Measurements from ENCODE around the gene SLC3A2.
"Not testable (repeated sequence)": the region's sequence is repeated elsewhere in the genome, so short reads cannot be mapped to it uniquely, and the experiment has no call there.

SLC3A2 gene

DNA sequence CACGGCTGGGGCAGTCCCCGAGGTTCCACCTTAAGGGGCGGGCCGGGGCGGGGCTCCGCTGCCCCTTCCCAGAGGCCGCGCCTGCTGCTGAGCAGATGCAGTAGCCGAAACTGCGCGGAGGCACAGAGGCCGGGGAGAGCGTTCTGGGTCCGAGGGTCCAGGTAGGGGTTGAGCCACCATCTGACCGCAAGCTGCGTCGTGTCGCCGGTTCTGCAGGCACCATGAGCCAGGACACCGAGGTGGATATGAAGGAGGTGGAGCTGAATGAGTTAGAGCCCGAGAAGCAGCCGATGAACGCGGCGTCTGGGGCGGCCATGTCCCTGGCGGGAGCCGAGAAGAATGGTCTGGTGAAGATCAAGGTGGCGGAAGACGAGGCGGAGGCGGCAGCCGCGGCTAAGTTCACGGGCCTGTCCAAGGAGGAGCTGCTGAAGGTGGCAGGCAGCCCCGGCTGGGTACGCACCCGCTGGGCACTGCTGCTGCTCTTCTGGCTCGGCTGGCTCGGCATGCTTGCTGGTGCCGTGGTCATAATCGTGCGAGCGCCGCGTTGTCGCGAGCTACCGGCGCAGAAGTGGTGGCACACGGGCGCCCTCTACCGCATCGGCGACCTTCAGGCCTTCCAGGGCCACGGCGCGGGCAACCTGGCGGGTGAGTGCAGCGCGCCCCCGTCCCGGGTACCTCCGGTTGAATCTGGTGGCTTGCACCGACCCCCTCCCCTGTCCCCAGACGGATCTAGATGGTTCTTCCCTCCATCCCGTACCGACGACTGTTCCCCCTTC is at the start of gene SLC3A2:
TSS of gene SLC3A2 (plus strand) at position 94 of the 776 bp plus-strand sequence. CDS start at position 222, 128 bp downstream.
- peak; percentile 82 for DNase-seq (ENCODE audit: low read depth)

DNA sequence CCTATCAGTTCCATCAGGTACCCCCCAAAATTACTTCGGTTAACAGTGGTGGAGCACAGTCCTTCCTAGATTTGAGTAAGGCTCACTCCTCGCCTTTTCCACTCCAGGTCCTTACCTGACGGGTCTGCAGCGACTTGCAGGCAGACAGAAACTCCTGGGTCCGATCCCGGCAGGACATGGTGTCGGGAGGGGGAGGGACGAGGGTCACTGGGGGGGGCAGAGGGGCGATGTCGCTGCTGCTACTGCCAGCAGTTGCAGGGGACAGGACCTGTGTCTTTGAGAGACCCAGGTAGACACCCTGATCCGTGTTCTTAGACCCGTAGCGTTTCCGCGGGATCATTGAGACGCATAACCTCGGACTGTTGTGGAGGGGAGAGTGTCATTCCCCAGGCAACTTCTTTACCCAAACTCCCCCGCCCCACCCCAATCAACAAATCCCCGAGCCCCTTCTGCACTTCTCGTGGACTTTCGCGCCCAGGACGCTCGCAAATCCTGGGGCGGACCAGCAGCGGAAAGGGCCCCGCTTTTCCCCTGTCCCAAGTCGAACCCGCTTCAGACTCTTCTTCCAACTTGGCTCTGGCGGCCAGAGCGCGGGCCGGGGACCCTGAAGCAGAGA is 49.7 kb upstream of the SLC3A2 start:
- no peak for DNase-seq (ENCODE audit: low read depth)

DNA sequence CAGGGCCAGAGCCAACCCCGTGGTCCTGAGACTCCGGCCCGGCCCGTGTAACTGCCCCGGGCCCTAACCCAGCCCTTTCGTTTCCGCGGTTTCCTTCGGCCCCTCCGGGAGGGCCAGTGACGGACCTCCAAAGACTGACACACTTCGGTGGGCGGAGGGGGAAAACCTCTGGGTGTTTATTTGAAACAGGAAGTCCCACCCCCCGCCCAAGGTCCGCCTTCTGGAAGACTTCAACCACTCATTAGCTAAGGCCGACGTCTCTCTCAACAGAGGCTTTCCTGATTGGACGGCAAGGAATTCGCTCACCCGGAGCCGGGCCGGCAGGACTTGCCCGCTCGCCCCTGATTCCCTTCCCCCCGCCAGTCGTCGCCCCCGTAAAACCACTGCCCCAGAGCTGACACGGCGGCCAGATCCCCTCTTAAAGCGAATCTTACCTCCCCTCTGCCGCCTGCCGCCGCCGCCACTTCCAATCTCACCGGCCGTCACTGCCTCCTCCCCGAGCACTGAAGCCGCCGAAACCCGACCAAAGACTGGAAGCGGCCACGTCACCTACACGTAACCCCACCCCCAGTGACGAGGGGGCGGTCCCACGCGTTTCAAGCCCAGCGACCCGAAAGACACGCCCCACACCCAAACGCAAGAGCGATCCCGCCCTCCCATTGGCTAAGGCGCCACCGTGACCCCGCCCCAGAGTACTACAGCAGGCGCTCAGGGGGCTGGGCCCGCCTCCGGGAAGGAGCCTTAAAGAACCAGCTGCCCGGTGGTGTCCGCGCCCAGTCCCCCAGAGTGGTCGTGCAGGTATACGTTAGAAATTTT is 49.0 kb upstream of the SLC3A2 start, which contains the start of gene STX5:
TSS of gene STX5 (minus strand) at position 532 of the 816 bp plus-strand sequence. CDS start 808 bp downstream, outside the sequence.
- peak; percentile 89 for DNase-seq (ENCODE audit: low read depth)

DNA sequence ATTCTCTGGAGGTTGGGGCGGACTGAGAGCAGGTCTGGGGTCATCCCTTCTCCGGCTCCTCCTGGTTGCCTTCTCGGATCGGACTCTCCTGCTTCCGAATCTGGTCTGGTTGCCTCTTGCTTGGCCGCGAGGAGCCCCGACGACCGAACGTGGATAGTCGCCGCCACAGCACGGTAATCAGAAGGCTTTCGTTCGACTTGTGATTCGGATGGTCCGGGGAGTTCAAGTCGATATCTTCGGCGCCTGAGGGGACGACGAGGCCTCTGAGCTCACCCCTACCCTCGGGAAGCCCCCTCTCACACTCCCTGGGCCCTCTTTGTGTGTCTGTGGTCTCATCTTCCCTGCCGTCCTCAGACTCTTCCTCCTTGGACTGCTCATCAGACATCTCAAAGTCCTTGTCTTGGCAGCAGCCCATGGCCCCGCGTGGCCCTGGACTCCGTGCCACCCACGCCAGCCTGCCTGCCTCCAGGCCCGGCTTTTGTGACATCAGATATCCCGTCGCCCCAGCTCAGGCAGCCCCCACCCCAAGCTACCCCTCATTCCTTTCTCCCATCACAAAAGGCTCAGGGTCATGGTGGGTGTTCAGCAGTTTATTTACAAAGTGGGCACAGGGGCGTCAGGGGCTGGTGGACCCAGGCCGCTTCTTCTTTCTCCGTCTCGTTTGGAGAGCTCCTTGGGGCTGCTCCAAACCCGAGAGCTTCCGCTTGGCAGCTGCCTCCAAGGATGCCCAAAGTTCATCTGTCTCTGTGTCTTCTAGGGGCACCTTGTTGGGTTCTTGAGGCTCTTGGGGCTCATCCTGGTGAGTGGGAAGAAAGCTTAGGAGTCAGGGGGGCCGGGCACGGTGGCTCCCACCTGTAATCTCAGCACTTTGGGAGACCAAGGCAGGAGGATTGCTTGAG is 48.1 kb upstream of the SLC3A2 start, which contains the start of gene TEX54:
TSS of gene TEX54 (minus strand) at position 506 of the 899 bp plus-strand sequence.
- DNase-seq (ENCODE audit: low read depth) = no peak

DNA sequence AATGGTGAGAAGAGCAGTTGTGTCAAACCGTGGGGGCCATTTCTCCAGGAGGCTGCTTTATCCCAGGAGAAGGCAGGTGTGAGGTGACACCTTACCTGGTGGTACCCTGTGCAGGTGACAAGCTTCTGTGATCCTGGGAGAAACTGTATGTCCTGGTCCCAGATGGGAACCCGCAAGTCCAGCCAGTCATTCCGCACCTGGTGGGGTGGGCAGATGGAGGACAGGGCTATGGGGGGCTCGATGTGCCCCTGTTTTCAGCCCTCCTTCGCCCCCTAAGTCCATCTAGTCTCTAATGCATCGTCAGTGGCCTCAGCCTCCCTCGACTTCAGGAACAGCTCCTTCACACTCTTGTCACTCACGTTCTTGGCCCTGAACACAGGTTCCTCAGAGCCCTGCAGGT is 45.4 kb upstream of the SLC3A2 start:
- no peak for DNase-seq (ENCODE audit: low read depth)

DNA sequence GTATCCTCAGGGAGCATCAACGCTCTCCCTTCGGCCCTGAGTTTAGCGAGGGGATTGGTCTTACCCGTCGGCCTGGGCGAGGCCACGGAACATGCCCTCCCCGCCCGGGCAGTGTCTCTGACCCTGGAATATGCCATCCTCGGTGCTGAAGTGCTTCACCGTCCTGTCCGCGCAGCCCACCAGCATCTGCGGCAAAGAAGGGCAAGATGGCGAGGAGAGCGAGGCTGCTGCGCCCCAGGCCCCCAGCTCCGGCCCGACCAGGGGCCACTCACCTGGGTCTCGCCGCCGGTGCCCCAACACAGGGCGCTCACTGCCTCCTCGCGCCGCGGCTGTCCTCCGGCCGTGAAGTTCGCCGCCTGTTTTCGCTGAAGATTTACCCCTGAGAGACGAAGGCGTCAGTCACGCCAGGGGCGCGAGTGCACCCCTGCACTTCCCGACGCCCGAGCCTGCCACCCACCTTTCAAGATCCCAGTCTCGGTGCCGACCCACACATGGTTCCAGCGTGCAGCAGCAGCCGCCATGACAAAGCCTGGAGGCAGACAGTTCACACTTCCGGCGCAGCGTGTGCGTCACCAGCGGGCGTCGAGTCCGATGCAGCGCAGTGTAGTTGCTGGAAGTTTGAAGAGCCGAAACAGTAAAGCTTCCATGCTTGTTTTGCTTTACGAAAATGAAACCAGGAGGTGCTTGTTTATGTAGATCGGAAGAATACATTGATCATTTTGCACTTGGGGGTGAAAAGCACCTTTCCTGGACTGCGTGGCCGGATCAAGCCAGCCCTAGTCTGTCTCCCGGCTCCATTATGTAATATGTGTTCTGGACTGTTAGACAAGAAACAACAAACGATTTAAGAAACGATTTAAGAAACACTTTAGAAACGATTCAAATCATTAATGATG is 41.4 kb upstream of the SLC3A2 start, which contains the start of gene WDR74:
TSS of gene WDR74 (minus strand) at position 541 of the 896 bp plus-strand sequence. CDS start at position 521, 20 bp downstream.
- no peak for DNase-seq (ENCODE audit: low read depth)

DNA sequence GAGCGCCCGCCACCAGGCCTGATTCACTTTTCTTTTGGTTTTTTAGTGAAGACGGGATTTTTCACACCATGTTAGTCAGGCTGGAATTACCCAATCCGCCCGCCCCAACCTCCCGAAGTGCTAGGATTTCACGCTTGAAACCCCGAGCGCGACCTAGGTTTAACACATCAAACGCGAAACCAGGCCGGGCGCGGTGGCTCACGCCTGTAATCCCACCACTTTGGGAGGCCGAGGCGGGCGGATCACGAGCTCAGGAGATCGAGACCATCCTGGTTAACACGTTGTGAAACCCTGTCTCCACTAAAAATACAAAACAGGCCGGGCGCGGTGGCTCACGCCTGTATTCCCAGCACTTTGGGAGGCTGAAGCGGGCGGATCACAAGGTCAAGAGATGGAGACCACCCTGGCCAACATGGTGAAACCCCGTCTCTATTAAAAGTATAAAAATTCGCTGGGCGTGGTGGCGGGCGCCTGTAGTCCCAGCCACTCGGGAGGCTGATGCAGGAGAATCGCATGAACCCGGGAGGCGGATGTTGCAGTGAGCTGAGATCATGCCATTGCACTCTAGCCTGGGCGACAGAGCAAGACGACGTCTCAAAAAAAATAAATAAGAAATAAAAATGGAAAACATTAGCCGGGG is 39.9 kb upstream of the SLC3A2 start:
- DNase-seq (ENCODE audit: low read depth) = not testable (repeated sequence)

DNA sequence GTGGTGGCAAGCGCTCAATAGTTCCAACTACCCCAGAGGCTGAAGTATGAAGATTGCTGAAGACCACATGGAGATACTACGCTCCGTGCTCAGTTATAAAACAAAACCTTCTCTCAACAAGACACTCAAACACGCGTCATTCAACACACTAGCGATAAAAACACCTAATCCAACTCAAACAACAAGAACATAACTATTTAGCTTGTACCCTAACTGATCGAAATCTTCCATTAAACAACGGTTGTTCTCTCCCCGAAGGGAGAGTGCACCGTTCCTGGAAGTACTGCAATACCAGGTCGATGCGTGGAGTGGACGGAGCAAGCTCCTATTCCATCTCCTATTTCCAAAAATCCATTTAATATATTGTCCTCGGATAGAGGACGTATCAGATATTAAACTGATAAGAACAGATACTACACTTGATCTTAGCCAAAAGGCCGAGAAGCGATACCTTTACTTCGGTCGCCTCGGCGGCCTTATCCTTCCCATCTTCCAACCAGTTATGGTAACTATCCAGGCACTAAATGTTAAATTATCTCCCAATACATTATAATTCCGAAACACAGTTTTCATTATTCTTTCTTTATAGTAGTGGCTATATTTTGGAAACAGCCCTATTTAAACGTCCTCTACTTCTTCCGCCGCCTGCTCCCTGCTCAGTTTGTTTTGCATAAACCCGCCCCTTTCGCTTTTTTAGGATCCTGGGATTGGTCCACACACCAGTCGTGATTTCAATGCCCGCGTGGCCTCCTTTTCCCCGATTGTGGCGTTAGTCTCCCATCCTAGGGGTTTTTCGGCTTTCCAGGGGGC is 39.1 kb upstream of the SLC3A2 start:
- DNase-seq (ENCODE audit: low read depth) = peak; percentile 93

DNA sequence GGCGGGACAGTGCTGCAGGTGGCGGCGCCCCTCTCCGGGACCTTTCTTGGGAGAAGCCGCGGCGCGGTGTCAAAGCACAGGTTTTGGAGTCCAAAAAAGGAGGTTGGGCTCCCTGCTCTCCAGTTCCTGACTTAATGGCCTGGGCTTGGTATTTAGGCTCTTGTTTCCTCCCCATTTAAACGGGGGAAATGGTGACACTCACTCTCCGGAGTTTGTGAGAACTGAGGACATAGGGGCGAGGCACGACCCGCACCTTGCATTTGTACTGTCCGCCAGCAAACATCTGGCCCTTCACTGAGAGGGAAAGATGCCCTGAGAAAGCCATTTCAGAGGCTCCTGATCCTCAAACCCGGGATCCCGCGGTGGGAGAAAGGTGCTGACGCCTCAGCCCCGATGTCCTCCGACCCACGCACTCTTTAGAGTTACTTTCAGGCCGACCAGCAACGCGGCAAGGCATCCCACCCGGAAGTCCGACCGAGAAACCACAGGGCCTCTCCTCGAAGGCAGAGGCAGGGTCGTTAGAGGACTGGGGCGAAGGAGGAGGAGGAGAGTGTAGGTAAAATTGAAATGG is 38.4 kb upstream of the SLC3A2 start:
- no peak for DNase-seq (ENCODE audit: low read depth)

DNA sequence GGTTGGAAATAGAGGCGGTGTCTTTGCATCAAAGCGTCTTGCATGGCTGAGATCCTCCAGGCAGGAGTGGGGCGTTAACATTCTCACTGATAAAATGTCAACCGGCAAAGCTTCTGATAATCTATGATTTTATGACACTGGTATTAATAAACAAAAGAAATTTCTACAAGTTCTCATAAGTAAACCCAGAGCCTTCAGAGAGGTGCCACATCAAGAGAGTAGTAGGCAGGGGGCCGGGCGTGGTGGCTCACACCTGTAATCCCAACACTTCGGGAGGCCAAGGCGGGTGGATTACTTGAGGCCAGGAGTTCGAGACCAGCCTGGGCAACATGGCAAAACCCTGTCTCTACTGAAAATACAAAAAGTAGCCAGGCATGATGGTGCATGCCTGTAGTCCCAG is 37.8 kb upstream of the SLC3A2 start:
- not testable (repeated sequence) for DNase-seq (ENCODE audit: low read depth)

DNA sequence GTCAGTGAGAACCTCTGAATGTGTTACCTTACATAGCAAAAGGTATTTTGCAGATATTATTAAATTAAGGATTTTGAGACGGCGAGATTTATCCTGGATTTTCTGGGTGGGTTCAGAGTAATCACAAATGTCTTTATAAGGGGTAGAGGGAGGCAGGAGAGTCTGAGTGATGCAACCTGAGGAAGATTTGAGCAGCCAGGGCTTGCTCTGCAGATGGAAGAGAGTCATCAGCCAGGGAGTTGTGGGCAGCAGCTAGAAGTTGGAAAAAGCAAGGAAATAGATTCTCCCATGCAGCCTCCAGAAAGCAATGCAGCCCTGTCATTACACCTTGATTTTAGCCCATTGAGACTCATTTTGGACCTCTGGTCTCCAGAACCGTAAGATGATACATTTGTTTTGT is 37.2 kb upstream of the SLC3A2 start:
- DNase-seq (ENCODE audit: low read depth) = no peak

DNA sequence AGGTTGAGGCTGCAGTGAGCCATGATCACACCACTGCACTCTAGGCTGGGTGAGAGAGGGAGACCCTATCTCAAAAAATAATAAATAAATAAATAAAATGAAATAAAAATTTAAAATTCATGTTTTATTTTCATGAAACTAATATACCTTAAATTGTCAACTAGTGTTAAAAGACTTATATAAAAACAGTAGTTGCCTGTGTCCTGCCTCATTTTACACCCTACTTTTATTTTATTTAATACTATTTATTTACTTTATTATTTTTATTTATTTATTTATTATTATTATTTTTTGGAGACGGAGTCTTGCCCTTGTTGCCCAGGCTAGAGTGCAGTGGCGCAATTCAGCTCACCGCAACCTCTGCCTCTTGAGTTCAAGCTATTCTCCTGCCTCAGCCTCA is 36.5 kb upstream of the SLC3A2 start:
- no peak for DNase-seq (ENCODE audit: low read depth)

DNA sequence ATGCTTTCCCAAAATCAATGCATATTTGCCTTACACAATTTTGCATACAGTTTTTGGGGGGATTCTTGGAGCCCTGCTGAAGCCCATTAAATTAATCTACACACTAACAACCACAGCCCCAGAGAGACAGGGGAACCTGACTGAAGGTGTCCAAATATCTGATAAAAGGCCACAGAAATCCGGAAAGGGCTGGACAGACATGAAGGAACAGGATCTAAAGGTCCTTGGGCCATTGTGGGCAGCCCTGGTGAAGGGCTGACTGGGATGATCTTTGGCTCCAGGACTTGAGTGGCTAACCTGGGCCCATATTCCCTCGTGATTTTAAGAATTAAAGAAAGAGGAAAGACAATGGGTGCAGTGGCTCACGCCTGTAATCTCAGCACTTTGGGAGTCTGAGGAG is 34.5 kb upstream of the SLC3A2 start:
- no peak for DNase-seq (ENCODE audit: low read depth)

DNA sequence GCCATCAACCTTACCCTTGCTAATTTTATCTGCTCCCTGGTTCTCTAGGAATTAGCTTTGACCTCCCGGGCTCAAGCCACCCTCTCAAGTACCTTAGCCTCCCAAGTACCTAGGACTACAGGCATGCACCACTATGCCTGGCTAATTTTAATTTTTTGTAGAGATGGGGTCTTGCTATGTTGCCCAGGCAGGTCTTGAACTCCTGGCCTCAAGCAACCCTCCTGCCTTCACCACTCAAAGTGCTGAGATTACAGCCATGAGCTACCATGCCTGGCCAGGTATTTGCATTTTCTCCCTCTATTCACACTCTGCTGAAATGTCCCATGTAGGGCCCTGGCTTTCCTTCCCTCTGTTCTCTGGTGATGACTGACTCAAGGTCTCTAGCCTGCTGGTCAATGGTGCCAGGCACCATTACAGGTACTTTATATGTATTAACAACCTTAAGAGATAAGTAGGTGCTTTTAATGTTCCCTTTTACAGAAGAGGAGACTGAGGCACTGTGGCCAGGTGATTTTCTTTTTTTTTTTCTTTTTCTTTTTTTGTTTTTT is 32.9 kb upstream of the SLC3A2 start:
- no peak for DNase-seq (ENCODE audit: low read depth)

DNA sequence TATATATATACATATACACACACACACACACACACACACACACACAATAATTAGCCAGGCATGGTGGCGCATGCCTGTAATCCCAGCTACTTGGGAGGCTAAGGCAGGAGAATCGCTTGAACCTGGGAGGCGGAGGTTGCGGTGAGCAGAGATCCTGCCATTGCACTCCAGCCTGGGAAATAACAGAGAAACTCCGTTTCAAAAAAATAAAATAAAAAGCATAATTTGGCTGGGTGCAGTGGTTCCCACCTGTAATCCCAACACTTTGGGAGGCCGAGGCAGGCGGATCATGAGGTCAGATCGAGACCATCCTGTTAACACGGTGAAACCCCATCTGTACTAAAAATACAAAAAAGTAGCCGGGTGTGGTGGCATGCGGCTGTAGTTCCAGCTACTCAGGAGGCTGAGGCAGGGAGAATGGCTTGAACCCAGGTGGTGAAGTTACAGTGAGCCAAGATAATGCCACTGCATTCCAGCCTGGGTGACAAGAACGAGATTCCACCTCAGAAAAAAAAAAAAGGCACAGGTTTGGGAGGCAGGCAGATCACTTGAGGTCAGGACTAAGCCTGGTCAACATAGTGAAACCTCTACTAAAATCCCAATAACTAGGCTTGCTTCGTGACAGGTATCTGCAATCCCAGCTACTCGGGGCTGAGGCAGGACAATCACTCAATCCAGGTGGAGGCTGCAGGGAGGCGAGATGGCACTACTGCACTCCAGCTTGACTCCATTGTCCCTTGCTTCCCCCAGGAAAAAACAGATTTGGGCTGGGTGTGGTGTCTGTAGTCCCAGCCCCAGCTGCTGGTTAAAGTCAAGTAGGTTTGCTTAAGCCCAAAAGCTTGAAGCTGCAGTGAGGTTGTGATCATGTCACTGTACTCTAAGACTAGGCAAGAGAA is 29.5 kb upstream of the SLC3A2 start:
- DNase-seq (ENCODE audit: low read depth) = no peak

DNA sequence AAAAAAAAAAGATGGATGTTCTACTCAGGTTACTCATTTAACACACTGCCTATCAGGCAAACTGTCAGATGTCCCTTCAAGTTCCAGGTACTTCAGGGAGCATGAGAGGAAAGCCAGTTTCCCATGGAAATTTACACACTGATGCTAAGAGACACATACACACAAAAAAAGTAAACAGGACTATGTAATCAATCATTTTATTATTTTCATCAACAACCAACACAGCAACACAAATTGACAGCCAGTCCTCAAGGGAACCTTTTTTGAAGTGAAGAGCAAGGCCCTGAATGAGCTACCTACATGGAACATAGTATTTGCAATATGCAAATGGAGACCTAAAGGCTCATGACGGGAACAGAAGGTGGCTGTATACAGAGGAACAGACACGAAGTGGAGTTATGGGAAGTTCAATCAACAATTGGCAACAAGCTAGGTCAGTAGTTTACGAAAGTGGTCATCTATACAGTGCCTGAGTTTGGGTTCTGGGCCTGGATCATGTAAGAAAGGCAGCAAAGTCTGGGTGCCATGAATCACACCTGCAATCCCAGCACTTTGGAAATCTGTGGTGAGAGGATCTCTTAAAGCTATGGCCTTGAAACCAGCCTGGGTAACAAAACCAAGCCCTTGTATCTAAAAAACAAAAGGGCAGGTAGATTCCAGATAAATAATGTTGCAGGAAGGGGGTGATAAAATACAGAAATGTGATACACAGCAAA is 28.7 kb upstream of the SLC3A2 start:
- no peak for DNase-seq (ENCODE audit: low read depth)

Measured in CMK (cell line).